Measurements from ENCODE around the gene PRF1. TPM values are rescaled to one million over a fixed set of nuclear protein-coding genes. Genes with fewer than 3 reads are reported as not detected.

The PRF1 gene
- total and polyA plus RNA-seq, 2 experiments from 2014 or later = 0.13 TPM; not detected in 1

DNA sequence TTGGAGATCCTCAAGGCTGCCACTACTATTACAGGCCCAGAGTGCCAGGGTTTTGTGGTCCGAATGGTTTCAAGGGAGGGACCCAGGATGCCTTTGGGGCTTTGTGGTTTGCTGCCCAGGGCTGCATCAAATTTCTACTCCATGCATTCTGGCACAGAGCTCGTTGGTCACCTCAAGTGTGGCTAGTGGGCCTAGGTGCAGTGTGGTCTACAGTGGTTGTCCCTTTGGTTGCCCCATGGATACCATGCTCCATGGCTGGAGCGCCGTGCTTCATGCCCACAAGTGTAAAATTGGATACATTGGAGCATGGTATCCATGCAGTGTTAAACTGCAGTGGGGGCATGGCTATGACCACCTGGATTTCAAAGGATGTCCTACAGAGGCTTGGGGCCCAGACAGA lies 5.4 kb upstream of the PRF1 start (continued):
- TF ChIP-seq, protein P1, sequence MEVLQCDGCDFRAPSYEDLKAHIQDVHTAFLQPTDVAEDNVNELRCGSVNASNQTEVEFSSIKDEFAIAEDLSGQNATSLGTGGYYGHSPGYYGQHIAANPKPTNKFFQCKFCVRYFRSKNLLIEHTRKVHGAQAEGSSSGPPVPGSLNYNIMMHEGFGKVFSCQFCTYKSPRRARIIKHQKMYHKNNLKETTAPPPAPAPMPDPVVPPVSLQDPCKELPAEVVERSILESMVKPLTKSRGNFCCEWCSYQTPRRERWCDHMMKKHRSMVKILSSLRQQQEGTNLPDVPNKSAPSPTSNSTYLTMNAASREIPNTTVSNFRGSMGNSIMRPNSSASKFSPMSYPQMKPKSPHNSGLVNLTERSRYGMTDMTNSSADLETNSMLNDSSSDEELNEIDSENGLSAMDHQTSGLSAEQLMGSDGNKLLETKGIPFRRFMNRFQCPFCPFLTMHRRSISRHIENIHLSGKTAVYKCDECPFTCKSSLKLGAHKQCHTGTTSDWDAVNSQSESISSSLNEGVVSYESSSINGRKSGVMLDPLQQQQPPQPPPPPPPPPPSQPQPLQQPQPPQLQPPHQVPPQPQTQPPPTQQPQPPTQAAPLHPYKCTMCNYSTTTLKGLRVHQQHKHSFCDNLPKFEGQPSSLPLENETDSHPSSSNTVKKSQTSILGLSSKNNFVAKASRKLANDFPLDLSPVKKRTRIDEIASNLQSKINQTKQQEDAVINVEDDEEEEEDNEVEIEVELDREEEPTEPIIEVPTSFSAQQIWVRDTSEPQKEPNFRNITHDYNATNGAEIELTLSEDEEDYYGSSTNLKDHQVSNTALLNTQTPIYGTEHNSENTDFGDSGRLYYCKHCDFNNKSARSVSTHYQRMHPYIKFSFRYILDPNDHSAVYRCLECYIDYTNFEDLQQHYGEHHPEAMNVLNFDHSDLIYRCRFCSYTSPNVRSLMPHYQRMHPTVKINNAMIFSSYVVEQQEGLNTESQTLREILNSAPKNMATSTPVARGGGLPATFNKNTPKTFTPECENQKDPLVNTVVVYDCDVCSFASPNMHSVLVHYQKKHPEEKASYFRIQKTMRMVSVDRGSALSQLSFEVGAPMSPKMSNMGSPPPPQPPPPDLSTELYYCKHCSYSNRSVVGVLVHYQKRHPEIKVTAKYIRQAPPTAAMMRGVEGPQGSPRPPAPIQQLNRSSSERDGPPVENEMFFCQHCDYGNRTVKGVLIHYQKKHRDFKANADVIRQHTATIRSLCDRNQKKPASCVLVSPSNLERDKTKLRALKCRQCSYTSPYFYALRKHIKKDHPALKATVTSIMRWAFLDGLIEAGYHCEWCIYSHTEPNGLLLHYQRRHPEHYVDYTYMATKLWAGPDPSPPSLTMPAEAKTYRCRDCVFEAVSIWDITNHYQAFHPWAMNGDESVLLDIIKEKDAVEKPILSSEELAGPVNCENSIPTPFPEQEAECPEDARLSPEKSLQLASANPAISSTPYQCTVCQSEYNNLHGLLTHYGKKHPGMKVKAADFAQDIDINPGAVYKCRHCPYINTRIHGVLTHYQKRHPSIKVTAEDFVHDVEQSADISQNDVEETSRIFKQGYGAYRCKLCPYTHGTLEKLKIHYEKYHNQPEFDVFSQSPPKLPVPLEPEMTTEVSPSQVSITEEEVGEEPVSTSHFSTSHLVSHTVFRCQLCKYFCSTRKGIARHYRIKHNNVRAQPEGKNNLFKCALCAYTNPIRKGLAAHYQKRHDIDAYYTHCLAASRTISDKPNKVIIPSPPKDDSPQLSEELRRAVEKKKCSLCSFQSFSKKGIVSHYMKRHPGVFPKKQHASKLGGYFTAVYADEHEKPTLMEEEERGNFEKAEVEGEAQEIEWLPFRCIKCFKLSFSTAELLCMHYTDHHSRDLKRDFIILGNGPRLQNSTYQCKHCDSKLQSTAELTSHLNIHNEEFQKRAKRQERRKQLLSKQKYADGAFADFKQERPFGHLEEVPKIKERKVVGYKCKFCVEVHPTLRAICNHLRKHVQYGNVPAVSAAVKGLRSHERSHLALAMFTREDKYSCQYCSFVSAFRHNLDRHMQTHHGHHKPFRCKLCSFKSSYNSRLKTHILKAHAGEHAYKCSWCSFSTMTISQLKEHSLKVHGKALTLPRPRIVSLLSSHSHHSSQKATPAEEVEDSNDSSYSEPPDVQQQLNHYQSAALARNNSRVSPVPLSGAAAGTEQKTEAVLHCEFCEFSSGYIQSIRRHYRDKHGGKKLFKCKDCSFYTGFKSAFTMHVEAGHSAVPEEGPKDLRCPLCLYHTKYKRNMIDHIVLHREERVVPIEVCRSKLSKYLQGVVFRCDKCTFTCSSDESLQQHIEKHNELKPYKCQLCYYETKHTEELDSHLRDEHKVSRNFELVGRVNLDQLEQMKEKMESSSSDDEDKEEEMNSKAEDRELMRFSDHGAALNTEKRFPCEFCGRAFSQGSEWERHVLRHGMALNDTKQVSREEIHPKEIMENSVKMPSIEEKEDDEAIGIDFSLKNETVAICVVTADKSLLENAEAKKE (CRISPR knock-in tag; IDR thresholded peaks at IDR 0.05) = no peak
- TF ChIP-seq, protein P2, sequence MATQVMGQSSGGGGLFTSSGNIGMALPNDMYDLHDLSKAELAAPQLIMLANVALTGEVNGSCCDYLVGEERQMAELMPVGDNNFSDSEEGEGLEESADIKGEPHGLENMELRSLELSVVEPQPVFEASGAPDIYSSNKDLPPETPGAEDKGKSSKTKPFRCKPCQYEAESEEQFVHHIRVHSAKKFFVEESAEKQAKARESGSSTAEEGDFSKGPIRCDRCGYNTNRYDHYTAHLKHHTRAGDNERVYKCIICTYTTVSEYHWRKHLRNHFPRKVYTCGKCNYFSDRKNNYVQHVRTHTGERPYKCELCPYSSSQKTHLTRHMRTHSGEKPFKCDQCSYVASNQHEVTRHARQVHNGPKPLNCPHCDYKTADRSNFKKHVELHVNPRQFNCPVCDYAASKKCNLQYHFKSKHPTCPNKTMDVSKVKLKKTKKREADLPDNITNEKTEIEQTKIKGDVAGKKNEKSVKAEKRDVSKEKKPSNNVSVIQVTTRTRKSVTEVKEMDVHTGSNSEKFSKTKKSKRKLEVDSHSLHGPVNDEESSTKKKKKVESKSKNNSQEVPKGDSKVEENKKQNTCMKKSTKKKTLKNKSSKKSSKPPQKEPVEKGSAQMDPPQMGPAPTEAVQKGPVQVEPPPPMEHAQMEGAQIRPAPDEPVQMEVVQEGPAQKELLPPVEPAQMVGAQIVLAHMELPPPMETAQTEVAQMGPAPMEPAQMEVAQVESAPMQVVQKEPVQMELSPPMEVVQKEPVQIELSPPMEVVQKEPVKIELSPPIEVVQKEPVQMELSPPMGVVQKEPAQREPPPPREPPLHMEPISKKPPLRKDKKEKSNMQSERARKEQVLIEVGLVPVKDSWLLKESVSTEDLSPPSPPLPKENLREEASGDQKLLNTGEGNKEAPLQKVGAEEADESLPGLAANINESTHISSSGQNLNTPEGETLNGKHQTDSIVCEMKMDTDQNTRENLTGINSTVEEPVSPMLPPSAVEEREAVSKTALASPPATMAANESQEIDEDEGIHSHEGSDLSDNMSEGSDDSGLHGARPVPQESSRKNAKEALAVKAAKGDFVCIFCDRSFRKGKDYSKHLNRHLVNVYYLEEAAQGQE (IDR thresholded peaks at IDR 0.05; ENCODE audit: unreplicated experiment) = no peak
- no peak for TF ChIP-seq JUNB (IDR thresholded peaks at IDR 0.05; ENCODE audit: unreplicated experiment)
- TF ChIP-seq NANOG (IDR thresholded peaks at IDR 0.05; ENCODE audit: borderline replicate concordance) = no peak
- TF ChIP-seq STAT1 (IDR thresholded peaks at IDR 0.05; ENCODE audit: unreplicated experiment) = no peak
- no peak for TF ChIP-seq POLR2AphosphoS5 (IDR thresholded peaks at IDR 0.05; ENCODE audit: low read depth)
- no peak for TF ChIP-seq EZH2phosphoT487 (IDR thresholded peaks at IDR 0.05; ENCODE audit: unreplicated experiment)
- TF ChIP-seq ZNF331 (CRISPR knock-in tag; IDR thresholded peaks at IDR 0.05; ENCODE audit: low read depth) = no peak
- no peak for TF ChIP-seq ZNF114 (CRISPR knock-in tag; IDR thresholded peaks at IDR 0.05)
